ENCODE measurements around the gene MCM10.
"Not testable (repeated sequence)": the region's sequence is repeated elsewhere in the genome, so short reads cannot be mapped to it uniquely, and the experiment has no call there.

The MCM10 gene

DNA sequence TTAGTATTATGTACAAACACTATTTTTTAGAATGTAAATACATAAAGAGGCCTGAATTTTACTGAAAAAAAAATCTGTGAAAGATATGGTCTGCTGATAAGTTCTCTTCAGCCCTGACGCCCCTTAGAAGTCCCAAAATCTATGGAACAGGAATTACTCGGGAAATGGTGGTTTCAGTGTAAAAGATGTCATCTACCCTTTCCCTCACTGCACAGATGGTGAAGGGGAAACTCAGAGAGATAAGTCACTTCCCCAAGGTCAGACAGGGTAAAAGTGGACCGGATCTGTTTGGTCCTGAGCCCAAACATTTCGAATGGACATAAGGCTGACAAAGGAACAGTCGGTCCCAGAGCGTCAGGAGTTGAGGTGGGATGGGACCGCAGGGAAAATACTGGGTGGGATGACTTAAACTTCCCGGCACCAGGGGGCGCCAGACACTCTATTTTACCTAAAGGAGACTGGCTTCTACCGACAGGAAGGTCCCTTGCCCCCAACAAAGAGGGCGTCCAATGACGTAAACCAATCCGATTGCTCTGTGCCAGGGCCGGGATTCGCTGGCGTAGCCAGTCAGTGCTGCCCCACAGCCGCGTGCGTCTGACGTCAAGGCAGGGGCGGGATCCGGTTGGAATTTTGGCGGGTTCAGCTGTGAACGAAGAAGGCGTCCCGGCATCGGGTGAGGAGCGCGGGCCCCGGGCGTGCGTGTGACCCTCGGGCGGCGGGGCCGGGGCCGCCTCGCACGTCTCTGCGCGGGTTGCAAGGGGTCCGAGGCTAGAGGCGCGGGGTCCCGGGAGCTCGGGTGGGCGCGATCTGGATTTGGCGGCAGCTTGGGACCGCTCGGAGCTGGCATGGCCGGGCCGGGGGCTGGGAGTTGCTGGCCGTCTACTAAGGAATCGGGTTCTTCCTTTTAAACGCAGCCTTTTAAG, at the start of gene MCM10:
Gene MCM10, plus strand, starts transcription at position 625 of the 923 bp plus-strand sequence. CDS start 2,645 bp downstream, outside the sequence.
- DNase-seq (ENCODE audit: low read depth) = peak; percentile 96

DNA sequence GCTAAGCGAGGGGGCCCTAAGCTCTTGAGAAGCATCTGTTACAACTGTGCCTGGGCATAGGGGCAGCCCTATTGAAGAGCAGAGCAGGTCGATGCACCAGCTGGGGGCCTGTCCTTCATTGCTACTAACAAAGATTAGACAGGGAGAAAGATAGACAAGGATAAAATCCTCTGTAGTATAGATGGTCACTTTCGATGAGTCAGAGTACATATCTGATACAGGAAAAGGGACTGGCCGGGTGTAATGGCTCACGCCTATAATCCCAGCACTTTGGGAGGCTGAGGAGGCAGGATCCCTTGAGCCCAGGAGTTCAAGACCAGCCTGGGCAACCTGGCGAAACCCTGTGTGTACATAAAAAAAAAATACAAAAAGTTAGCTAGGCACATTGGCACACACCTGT, 47.8 kb upstream of the MCM10 start:
- DNase-seq (ENCODE audit: low read depth) = no peak

DNA sequence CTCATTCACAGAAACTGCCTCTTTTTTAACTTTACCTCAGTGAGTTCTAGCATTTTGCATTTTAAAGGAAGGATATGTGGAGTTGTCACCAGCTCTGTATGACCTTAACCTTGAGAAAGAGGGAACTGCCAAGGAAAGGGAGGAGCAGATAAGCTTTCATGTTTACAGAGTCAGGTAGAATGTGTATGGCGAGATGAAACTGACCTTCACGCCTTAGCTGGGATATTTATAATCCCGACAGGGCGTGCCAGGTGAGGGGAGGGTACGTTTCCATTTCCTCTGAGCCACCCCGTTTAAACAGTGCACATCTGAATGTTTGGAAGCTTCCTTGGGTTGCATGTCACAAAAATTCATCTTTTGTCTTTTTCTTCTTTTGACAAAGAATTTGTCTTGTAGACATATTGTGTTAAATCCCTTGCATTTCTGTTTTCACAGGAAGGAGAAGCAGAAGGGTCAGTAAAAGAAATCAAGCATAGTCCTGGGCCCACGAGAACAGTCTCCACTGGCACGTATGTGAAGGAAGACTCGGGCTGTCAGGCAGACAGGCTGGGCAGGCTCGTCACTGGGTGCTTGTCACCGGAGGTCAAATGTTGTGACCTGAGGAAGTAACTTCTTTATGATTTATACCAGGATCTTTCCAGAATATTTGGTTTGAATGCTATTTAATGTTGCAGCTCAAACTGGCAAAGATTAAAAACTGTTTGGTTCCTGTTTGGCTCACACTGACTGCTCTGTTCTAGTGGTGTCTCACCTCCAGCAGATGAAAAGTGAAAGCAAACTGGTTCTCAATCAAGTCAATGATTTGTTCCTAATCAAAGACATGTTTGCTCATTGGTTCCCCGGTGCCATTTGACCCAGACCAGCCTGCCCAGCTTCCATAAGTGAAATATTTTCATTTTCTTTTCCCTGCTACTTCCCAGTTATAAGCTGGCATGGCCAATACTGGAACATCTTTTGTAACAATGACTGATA, 45.2 kb upstream of the MCM10 start:
- DNase-seq (ENCODE audit: low read depth) = no peak

DNA sequence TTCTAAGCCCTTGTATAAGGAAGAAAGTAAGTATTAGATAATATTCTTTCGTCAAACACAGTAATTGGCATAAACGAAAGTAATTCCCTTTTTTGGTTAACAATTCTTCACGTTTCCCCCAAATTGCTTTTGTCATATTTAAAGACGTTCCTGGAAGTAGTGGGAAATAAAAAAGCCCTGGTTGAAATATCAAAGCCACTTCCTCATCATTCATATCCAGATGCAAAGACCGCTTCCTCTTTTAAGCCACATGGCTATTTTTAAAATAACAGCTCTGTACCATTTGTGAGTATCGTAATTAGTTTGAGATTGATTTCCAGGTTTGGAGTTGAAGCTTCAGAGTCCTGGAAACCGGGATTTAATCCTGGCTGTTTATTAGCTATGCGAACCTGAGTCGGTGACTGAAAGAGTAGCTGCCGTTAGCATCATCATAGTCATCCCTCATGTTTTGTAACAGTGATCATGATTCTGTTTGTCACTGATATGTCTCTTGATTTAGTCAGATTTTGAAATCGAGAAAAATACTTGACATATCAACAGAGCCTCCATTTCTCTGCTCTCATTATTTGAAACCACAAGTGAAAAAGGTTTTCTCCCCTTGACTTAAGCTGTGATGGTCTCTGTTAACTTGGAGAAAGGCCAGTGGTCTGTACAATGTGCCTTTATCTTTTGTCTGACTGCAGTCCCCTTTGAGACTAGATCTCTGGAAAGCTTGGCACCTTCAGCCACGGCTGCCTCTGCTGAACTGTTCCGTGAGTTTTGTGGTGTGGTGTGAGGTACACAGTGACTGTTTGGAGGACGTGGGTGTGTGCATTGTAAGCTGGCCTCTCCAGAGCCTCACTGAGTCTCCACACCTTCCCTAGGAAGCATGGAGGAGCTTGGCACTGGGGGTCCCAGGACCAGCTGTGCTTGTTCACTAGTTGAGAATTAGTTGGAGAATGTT, 43.2 kb upstream of the MCM10 start:
- DNase-seq (ENCODE audit: low read depth) = no peak

DNA sequence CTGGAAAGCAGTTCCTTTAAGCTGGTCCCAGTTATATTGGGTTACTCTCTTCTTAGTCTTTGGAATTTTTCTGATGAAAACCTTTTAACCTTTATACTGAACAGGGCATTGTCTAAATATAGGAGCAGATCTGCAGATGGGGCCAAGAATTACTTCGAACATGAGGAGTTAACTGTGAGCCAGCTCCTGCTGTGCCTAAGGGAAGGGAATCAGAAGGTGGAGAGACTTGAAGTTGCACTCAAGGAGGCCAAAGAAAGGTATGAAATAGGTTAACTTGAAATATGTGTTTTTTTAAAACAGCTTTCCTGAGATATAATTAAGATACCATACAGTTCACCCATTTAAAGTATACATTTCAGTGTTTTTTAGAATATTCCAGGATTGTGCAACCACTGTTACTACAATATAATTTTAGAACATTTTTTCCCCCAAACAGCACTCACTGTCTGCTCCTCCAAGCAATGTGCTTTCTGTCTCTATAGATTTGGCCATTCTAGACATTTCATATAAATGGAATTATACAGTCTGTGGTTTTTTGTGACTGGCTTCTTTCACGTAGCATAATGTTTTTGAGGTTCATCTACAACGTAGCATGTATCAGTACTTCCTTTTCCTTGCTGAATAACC, 42.5 kb upstream of the MCM10 start:
- no peak for DNase-seq (ENCODE audit: low read depth)

DNA sequence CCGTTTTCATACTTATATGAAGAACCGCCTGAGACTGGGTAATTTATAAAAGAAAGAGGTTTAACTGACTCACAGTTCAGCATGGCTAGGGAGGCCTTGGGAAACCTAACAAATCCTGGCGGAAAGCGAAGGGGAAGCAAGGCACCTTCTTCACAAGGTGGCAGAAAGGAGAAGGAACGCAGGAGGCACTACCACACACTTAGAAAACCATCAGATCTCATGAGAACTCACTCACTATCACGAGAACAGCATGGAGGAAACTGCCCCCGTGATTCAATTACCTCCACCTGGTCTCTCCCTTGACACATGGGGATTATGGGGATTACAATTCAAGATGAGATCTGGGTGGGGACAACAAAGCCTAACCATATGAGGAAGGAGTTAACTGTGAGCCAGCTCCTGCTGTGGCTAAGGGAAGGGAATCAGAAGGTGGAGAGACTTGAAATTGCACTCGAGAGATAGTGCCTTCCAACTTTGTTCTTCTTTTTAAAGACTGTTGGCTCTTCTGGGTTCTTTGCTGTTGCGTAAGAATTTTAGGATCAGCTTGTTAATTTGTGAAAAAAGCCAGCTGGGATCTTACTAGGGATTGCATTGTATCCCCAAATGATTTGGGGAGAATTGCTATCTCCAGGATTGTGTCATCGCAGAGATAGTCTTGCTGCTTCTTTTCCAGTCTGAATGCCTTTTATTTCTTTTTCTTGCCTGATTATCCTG, 40.4 kb upstream of the MCM10 start:
- no peak for DNase-seq (ENCODE audit: low read depth)

DNA sequence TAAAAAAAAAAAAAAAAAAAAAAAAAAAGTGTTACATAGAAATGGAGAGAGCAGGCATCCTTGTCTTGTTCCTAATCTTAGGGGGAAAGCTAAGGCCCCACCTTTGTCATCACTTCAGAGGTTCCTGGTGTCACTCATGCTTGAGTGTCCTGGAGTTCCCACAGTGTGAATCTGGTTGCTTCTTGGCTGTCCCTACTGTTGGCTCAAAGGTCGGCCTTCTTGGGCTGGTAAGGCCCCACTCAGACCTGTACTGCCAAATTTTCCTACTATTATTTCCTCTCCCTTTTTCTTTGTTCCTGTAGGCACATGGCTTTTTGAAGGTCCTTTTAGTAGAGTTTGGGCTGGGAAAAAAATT, 39.9 kb upstream of the MCM10 start:
- no peak for DNase-seq (ENCODE audit: low read depth)

DNA sequence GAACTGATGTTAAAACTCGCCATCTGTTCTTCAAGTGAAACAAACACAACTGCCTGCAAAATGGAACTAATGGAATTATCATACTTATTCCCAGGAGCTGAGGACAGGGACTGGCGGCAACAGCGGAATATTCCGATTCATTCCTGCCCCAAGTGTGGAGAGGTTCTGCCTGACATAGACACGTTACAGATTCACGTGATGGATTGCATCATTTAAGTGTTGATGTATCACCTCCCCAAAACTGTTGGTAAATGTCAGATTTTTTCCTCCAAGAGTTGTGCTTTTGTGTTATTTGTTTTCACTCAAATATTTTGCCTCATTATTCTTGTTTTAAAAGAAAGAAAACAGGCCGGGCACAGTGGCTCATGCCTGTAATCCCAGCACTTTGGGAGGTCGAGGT, 24.7 kb upstream of the MCM10 start:
- no peak for DNase-seq (ENCODE audit: low read depth)

DNA sequence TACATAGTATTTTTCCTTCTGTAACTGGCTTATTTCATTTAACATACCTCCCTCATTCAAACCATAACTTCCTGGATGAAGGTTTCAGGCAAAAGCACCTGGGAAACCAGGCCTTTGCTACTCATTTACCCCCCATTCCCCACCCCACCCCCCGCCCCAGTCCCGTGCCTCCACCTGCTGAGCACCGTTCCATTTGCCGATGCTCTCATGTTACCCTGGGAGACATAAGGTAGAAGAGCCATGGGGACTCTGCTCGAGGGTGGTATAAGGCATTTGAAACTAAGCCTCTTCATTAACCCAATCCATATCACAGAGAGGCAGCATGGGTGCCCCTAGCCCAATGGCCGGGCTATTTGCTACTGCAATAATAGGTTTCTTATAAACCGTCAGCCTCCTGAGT, 22.2 kb upstream of the MCM10 start:
- DNase-seq (ENCODE audit: low read depth) = no peak

DNA sequence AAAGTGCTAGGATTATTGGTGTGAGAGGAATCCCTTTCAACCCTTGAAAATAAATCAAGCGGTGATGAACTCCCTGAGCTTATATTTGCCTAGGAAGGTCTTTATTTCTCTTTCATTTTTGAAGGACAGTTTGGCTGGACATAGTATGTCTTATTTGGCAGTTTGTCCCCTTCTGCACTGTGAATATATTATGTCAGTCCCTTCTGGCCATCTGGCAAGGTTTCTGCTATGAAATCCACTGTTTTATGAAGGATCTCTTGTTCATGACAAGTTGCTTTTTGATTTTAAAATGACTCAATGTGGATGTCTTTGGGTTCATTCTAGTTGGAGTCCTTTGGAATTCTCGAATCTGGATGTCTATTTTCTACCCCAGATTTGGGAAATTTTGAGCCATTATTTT, 21.7 kb upstream of the MCM10 start:
- DNase-seq (ENCODE audit: low read depth) = no peak

DNA sequence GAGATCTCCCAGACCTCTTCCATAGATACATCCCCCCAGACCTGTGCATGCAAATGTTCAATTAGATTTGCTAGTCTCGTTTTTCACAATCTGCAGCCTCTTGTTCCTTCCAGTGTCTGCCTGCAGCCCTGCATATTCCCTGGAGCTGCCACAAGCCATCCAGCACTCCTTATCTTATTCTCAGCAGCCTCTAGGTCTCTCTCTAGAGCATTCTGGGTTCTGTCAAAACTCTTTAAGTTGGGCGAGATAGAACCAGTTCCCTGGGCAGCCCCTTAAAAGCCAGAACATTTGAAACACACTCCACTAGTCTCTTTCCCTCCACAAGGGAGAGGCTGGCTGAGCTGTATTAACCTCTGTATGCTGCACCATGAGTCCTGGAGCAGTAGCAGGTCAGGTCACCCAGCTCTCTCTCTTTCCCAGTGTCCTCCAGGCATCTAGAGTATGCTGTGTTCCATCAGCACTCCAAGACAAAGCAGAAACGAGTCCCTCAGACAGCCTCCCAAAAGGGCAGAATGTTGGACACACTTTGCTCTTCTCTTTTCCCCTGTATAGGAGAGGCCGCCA, 20.6 kb upstream of the MCM10 start:
- no peak for DNase-seq (ENCODE audit: low read depth)

DNA sequence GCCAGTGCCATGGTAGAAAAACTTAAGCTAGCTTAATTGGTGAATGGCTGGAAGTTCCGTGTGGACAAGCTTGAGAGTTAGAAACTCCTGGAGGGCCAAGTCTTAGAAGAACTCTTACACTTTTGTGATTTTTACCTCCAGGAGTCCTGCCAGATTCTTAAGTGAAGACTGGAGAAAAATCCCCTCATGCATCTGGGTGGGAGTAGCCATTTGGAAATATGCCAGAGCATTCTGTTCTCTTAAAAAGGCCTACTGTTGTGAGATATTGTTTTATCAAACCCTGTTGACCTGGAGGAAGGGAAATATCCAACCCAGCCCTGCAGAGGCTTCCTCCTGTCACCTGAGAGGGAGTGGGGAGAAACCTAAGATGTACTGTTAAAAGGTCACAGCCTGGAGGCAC, 17.6 kb upstream of the MCM10 start:
- no peak for DNase-seq (ENCODE audit: low read depth)

DNA sequence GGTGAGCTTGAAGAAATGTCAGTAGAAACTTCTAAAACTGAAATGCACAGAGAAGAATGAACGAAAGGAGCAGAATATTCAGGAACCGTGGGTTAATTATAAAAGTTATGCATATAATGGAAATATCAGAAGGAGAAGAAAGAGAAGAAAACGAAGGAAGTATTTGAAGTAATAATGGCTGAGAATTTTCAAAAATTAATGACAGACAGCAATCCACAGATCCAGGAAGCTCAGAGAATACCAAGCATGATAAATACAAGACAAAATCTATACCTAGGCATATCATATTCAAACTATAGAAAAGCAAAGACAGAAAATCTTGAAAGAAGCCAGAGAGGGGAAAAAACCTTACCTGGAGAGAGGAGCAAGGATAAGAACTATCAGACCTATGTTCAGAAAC, 16.5 kb upstream of the MCM10 start:
- DNase-seq (ENCODE audit: low read depth) = no peak

DNA sequence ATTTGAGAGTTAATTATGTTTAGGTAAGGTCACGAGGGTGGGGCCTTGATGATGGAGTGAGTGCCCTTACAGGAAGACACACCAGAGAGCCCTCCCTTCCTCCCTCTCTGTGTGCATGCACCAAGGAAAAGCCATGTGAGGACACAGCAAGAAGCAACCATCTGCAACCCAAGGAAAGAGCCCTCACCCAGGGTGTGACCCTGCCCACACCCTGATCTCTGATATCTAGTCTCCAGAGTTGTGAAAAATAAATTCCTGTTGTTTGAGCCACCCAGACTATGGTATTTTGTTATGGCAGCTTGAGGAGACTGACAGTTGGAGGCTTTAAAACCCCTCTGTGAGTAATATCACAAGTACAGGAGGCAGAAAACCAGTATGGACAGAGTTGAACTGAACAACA, 15.0 kb upstream of the MCM10 start:
- no peak for DNase-seq (ENCODE audit: low read depth)

DNA sequence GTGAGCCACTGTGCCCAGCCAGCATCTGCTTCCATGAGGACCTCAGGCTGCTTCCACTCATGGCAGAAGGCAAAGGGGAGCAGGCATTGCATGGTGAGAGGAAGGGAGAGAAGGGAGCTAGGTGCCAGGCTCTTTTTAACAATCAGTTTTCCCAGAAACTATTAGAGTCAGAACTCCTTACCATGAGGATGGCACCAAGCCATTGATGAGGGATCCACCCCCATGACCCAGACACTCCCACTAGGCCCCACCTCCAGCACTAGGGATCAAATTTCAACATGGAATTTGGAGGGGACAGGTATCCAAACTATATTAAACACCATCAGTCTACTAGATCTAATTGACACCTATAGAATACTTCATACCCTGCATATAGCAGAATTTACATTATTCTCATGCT, 14.2 kb upstream of the MCM10 start:
- DNase-seq (ENCODE audit: low read depth) = no peak

DNA sequence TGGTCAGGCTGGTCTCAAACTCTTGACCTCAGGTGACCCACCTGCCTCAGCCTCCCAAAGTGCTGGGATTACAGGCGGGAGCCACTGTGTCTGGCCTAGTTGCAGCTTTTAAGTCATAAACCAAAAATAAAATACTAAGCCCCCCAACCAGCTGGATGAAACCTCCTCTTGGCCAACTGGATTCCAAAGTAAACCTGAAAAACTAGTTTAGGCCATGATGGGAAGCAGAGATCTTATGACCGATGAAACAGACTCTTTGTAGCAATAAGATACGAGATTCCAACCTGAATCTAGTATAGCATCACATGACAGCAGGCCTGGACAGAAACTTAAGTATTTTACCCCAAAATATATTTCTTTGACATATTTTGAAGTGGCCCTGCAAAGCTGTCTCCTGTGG, 9.1 kb upstream of the MCM10 start:
- no peak for DNase-seq (ENCODE audit: low read depth)

DNA sequence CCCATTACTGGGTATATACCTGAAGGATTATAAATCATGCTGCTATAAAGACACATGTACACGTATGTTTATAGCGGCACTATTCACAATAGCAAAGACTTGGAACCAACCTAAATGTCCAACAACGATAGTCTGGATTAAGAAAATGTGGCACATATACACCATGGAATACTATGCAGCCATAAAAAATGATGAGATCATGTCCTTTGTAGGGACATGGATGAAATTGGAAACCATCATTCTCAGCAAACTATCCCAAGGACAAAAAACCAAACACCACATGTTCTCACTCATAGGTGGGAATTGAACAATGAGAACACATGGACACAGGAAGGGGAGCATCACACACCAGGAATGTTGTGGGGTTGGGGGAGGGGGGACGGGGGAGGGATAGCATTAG, 5.5 kb upstream of the MCM10 start:
- DNase-seq (ENCODE audit: low read depth) = not testable (repeated sequence)

DNA sequence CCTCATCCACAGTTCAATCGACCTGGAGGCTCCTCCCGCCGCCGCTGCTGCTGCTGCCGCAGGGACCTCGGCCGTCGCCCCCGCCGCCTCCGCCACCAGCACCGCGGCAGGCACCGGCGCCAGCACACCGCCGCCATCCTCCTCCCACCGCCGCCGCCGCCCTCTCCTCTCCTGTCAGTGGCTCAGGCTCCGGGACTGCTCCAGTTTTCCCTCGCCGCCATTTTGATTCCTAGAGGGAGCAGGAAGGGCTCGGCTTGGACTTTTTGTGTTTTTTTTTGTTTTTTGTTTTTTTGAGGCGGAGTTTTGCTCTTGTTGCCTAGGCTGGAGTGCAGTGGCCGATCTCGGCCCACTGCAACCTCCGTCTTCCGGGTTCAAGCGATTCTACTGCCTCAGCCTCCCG, 3.0 kb upstream of the MCM10 start:
- DNase-seq (ENCODE audit: low read depth) = peak; percentile 8

DNA sequence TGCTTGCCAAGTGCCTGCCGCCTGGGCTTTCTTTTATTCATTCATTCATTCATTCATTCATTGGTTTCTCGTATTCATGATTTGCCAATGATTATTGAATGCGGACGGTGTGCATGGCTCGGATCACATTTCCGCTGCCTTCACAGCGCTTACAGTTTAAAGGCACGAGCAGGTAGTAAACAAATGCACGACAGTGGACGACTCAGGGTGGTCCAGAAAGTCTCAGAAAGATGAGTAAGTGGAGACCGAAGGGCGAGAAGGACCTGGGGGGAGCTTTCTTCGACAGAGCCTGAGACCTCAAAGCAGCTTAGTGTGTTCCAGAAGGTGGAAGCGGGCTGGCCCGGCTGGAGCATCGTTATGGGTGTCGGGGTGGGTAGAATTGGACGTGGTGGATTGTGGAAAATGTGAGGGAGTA, 506 bp downstream of the MCM10 start:
- no peak for DNase-seq (ENCODE audit: low read depth)

DNA sequence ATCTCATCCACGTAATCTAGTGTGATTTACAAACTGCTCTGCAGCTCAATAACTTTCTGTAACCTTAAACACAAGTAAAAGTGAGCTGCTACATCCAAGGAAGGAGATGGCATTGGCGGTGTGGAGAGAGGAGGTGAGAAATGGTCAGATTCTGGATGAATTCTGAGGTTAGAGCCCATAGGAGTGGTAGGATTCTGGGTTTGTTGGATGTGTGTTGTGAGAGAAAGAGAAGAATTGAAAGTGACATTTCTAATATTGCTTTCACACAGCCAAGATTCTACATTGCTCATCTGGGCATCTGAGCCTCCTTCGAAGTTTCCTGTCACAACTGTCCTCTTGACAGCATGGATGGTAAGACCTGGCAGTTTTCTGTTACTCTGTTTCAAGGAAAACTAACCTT, 2.5 kb downstream of the MCM10 start:
- no peak for DNase-seq (ENCODE audit: low read depth)

All from stimulated activated CD8-positive, alpha-beta memory T cell treated with anti-CD3 and anti-CD28 coated beads, Interleukin-4, amount 100 ng/mL, for 24 hours (primary cell).